ENCODE results near the gene HOXB9. TPM values are rescaled to one million over a fixed set of nuclear protein-coding genes. Genes with fewer than 3 reads are reported as not detected.

The HOXB9 gene
- polyA plus RNA-seq, 1 experiment = not detected

DNA sequence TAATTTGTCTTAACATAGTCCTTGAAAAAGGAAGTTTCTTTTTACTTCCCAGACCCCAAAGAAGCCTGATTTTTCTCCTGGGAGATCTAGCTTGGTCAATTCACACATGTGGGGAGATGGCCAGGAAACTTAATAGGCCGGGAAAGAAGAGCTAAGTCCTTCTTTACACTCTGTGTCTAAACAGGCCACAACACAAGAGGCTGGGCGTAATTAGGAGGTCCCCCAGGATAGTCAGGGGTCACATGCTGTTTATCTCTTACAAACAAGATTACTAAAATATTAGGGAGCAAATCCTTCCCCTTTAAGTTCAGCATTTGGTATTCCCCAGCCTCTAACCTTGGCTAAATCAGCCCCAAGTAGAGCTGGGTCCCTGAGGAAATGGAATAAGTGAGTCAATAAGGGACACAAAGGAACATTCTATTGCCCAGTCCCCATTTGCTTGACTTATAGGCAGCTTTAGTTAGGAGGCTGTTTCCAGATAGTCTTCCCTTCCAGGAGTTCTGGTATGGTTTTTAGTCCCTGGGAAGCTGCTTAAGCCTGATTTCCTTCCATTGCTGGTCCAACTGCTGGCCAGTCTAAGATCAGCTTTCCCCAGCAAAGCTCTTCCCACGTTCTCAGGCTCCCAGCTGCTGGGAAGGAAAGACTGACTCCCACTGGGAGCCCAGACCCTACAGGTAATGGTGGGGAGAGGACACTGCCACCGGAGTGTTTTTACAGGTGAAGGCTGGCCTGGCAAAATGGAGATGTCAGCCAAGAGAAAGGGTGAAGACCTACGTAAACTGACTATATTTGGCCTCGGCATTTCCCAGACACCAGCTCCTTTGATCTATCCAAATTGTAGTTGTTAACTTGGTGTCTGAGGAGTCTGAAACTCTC is 14.1 kb upstream of the HOXB9 start:
- DNase-seq (ENCODE audit: low read depth) = no peak
- TF ChIP-seq, protein P1, sequence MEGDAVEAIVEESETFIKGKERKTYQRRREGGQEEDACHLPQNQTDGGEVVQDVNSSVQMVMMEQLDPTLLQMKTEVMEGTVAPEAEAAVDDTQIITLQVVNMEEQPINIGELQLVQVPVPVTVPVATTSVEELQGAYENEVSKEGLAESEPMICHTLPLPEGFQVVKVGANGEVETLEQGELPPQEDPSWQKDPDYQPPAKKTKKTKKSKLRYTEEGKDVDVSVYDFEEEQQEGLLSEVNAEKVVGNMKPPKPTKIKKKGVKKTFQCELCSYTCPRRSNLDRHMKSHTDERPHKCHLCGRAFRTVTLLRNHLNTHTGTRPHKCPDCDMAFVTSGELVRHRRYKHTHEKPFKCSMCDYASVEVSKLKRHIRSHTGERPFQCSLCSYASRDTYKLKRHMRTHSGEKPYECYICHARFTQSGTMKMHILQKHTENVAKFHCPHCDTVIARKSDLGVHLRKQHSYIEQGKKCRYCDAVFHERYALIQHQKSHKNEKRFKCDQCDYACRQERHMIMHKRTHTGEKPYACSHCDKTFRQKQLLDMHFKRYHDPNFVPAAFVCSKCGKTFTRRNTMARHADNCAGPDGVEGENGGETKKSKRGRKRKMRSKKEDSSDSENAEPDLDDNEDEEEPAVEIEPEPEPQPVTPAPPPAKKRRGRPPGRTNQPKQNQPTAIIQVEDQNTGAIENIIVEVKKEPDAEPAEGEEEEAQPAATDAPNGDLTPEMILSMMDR (IDR thresholded peaks at IDR 0.05; ENCODE audit: insufficient read depth, low read depth, low read length) = no peak
- H3K27me3 ChIP-seq (ENCODE audit: control insufficient read depth, insufficient read depth, low read length) = peaks cover 73% of the 10 kb centered on the region
- no peaks in the 10 kb centered on the region for H3K36me3 ChIP-seq (ENCODE audit: control insufficient read depth, insufficient read depth, low read length)
- H3K4me3 ChIP-seq (ENCODE audit: low read depth, low read length) = no peak overlapping the region
- ChIA-PET POLR2A (no interaction called here), CTCF (interaction anchor here (0.7 to 1.4 kb wide), 3 partner anchors 8 to 176 kb away, joined by 3 to 4 read pairs (median 3); no protein-coding TSS in a partner anchor)

DNA sequence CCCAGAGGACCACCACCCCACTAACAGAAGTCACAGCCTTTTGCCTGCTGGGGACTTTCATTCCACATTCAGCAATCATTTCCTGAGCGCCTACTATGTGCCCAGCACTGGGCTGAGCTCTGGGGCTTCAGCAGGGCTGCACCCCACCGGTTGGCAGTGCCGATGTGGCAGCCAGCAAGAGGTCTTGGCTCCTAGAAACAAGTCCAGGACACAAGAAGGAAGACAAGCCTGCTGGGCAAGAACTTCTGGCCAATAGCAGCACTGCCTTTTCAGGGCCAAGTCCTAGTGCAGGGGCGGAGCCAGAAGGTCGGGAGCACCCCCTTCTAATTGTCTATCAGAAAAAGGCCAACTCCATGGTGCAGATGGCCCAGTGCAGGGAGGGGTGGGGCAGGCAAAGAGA is 13.0 kb upstream of the HOXB9 start:
- H3K27me3 ChIP-seq (ENCODE audit: control insufficient read depth, insufficient read depth, low read length) = peaks cover 74% of the 10 kb centered on the region
- TF ChIP-seq, protein P1 (IDR thresholded peaks at IDR 0.05; ENCODE audit: insufficient read depth, low read depth, low read length) = no peak
- ChIA-PET POLR2A (no interaction called here), CTCF (no interaction called here)
- no peak overlapping the region for H3K4me3 ChIP-seq (ENCODE audit: low read depth, low read length)
- no peak for DNase-seq (ENCODE audit: low read depth)
- no peaks in the 10 kb centered on the region for H3K36me3 ChIP-seq (ENCODE audit: control insufficient read depth, insufficient read depth, low read length)

DNA sequence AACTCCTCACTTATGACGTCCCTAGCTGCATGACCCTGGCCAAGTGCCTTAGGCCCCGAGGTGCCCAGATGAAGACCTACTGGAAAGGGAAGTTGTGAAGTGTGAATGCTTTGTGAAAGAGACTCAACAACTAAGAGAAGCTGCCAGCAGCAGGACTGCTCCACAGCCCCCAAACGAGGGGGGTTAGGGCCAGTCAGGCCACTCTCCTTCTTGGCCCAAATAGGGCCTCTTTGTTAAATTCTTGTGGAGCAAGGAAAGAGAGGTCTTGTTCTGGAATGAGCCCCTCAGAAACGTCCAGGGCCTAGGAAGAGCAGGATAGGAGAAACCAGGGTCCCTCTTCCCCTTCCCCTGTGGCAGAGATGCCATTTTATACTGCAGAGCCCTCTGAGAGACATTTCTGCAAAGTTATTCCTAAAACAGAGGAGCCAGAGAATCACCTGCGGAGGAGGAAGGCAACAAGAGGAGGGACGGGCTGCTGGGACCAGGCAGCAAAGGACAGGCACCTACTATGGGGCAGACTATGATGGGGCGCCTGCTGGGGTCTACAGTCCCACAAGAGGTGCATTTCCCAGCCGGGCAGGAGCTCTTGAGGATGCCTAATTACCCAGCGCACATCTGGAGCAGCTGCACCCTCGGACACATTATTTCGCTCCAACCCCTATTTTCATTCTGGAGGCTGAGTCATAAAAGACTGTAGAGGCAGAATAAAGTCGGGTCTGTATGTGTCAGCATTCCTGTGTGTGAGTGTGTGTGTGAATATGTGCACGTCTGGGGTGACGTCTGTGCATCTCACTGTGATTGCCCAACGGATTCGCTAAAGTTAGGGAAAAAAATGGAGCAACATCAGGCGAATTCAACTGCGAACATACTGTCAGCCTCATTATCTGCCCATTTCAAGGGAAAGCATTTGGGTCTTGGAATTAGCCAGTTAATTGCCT is 11.4 kb upstream of the HOXB9 start:
- Histone ChIP-seq H3K4me3 (ENCODE audit: low read depth, low read length) (no peak overlapping the region), H3K27me3 (ENCODE audit: control insufficient read depth, insufficient read depth, low read length) (peaks cover 75% of the 10 kb centered on the region), H3K36me3 (ENCODE audit: control insufficient read depth, insufficient read depth, low read length) (no peaks in the 10 kb centered on the region)
- ChIA-PET POLR2A (no interaction called here), CTCF (interaction anchor here (1.1 to 1.4 kb wide), 3 partner anchors 12 to 490 kb away, joined by 4 to 5 read pairs (median 4); partner anchors contain the start of gene HOXB9)
- TF ChIP-seq, protein P1 (IDR thresholded peaks at IDR 0.05; ENCODE audit: insufficient read depth, low read depth, low read length) = no peak
- DNase-seq (ENCODE audit: low read depth) = no peak

DNA sequence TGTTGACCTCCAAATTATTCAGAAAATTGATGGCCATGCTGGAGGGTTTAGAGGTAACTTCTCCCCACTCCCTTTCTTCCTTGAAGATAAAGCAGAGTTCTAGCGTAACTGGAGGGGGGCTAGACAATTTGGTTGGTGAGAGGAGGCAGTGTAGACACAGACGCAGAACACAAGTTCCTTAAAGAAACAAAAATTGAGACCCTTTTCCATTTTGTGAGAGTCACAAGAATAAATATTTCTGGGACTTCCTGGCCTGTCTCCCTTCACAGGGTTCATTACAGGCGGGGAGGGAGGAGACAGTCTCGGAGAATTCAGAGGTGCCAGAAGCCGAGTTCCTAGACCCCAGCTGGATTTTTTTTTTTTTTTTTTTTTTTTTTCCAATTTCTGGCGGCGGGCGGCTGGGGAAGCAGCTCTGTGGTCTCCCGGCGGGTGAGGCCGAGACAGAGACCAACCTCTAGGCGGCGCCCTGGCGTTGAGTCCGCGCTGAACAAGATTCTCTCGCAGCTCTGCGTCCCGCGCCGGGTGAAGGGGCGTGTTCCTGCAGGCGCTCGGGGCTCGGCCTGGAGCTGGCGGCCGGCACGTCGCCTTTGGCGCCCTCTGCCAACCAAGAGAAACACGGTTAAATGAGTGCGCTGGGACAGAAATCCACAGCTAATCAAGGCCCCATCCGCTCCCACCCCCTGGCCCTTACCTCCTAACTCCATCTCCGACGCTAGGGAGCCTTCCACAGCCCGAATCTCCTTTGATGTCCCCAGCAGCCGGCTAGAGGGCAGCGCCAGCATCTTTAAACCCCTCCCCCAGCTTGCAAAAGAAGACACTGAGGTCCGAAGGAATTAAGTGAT is 10.2 kb upstream of the HOXB9 start:
- no peak overlapping the region for H3K4me3 ChIP-seq (ENCODE audit: low read depth, low read length)
- TF ChIP-seq, protein P1 (IDR thresholded peaks at IDR 0.05; ENCODE audit: insufficient read depth, low read depth, low read length) = peak; percentile 56

More for the DNA sequence above, 10.2 kb upstream of the HOXB9 start:
- CTCF ChIA-PET = interaction anchor here (0.6 to 1.4 kb wide), 8 partner anchors 9 to 488 kb away, joined by 3 to 5 read pairs (median 4); partner anchors contain the start of gene HOXB9
- Histone ChIP-seq H3K27me3 (ENCODE audit: control insufficient read depth, insufficient read depth, low read length) (peaks cover 76% of the 10 kb centered on the region), H3K36me3 (ENCODE audit: control insufficient read depth, insufficient read depth, low read length) (no peaks in the 10 kb centered on the region)
- no peak for DNase-seq (ENCODE audit: low read depth)
- POLR2A ChIA-PET = no interaction called here

Data from BJ (cell line).